A673 (cell line): ENCODE measurements around the gene SMAD6. TPM values are rescaled to one million over a fixed set of nuclear protein-coding genes. Genes with fewer than 3 reads are reported as not detected.
A peak's percentile ranks its signal among the peaks of the same experiment; 100 is the strongest.

Source experiments
- BruUV-seq: library from RNA; stranded (reverse); fragments of 400-500 nt; replicated peaks from 2 replicates; lab custom pipeline; 2021; lab: Mats Ljungman, UMichigan
- CTCF ChIA-PET: fragments of 300-600 bp; sonication (Branson Sonifier 250); formaldehyde crosslinking; loops from one replicate; lab custom pipeline; 2022; ENCODE audit warnings: antibody characterized with exemption; lab: Charles Lee
- POLR2A ChIA-PET: fragments of 300-600 bp; sonication (Branson Sonifier 250); formaldehyde crosslinking; loops from one replicate; lab custom pipeline; 2022; ENCODE audit warnings: antibody characterized with exemption; ENCODE audit not compliant: low non-redundant PET; lab: Charles Lee
- DNase-seq: peaks from one replicate; pipeline ENCODE4 v3.0.0-alpha.2; 2015; ENCODE audit warnings: low spot score
- H3K27ac ChIP-seq: fragments of 200-600 bp; sonication (generic); 2 replicates; pipeline ENCODE4 v1.5.1; 2016; ENCODE audit warnings: mixed run types, low read depth, mild to moderate bottlenecking, mixed read lengths, antibody characterized with exemption, low read length; ENCODE audit not compliant: poor library complexity, severe bottlenecking
- H3K27me3 ChIP-seq: fragments of 200-600 bp; sonication (generic); replicated peaks from 2 replicates; pipeline ENCODE4 v1.6.1; 2017; ENCODE audit warnings: mixed run types, low read depth, mild to moderate bottlenecking, mixed read lengths, antibody characterized with exemption, low read length; ENCODE audit not compliant: insufficient read depth, poor library complexity
- H3K36me3 ChIP-seq: fragments of 200-600 bp; sonication (generic); 2 replicates; pipeline ENCODE4 v1.6.1; 2016; ENCODE audit warnings: mixed run types, mild to moderate bottlenecking, mixed read lengths, antibody characterized with exemption, low read length; ENCODE audit not compliant: insufficient read depth, poor library complexity, severe bottlenecking
- H3K4me1 ChIP-seq: fragments of 200-600 bp; sonication (generic); 2 replicates; pipeline ENCODE4 v1.6.1; 2017; ENCODE audit warnings: mixed run types, mild to moderate bottlenecking, mixed read lengths, antibody characterized with exemption, low read length; ENCODE audit not compliant: insufficient read depth, poor library complexity, severe bottlenecking
- H3K4me3 ChIP-seq: fragments of 200-600 bp; sonication (generic); 2 replicates; pipeline ENCODE4 v1.5.1; 2016; ENCODE audit warnings: low read depth, mixed run types, mild to moderate bottlenecking, mixed read lengths, low read length; ENCODE audit not compliant: poor library complexity, severe bottlenecking
- H3K9me3 ChIP-seq: fragments of 200-600 bp; sonication (generic); 2 replicates; pipeline ENCODE4 v1.6.1; 2016; ENCODE audit warnings: mixed run types, low read depth, mild to moderate bottlenecking, mixed read lengths, antibody characterized with exemption, low read length; ENCODE audit not compliant: poor library complexity, severe bottlenecking
- EZH2 ChIP-seq: fragments of 200-600 bp; sonication (generic); IDR thresholded peaks from 2 replicates; pipeline ENCODE4 v1.6.1; 2017; ENCODE audit warnings: borderline replicate concordance, low read depth, mild to moderate bottlenecking, mixed read lengths, antibody characterized with exemption, low read length; ENCODE audit not compliant: poor library complexity, severe bottlenecking
- intact Hi-C: fragments of 100-400 bp; cut with micrococcal nuclease; formaldehyde crosslinking; loops from one replicate; pipeline ENCODE4 v1.10.0; 2022; ENCODE audit not compliant: unreplicated experiment
- total RNA-seq: library from RNA; stranded (reverse); gene quantifications from 2 replicates; pipeline ENCODE4 v1.2.3, GENCODE V29; 2021
- TF ChIP-seq, protein P1 (sequence below): fragments of 300-800, 200-600 bp; sonication (generic); conservative IDR thresholded peaks from 2 replicates; pipeline ENCODE4 v1.5.1; 2017; ENCODE audit warnings: low read depth, mild to moderate bottlenecking, antibody characterized with exemption, low read length, moderate library complexity, mixed read lengths

The SMAD6 gene
- total RNA-seq, 1 experiment from 2014 or later = 63.9 TPM

GRCh38 chr15:66733976-66734375 lies 31.9 kb downstream of the SMAD6 start:
- peaks cover 16% of the 10 kb centered on the region for H3K4me1 ChIP-seq
- no peak overlapping the region for H3K4me3 ChIP-seq
- no peak for DNase-seq
- BruUV-seq = no TSS peak
- H3K9me3 ChIP-seq = no peaks in the 10 kb centered on the region
- ChIA-PET POLR2A (no interaction called here), CTCF (no interaction called here)
- peaks cover 6% of the 10 kb centered on the region for H3K36me3 ChIP-seq
- H3K27ac ChIP-seq = no peak overlapping the region
- intact Hi-C loops = no loop called here
- TF ChIP-seq, protein P1, sequence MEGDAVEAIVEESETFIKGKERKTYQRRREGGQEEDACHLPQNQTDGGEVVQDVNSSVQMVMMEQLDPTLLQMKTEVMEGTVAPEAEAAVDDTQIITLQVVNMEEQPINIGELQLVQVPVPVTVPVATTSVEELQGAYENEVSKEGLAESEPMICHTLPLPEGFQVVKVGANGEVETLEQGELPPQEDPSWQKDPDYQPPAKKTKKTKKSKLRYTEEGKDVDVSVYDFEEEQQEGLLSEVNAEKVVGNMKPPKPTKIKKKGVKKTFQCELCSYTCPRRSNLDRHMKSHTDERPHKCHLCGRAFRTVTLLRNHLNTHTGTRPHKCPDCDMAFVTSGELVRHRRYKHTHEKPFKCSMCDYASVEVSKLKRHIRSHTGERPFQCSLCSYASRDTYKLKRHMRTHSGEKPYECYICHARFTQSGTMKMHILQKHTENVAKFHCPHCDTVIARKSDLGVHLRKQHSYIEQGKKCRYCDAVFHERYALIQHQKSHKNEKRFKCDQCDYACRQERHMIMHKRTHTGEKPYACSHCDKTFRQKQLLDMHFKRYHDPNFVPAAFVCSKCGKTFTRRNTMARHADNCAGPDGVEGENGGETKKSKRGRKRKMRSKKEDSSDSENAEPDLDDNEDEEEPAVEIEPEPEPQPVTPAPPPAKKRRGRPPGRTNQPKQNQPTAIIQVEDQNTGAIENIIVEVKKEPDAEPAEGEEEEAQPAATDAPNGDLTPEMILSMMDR = no peak
- no peak for TF ChIP-seq EZH2
- no peaks in the 10 kb centered on the region for H3K27me3 ChIP-seq

DNA sequence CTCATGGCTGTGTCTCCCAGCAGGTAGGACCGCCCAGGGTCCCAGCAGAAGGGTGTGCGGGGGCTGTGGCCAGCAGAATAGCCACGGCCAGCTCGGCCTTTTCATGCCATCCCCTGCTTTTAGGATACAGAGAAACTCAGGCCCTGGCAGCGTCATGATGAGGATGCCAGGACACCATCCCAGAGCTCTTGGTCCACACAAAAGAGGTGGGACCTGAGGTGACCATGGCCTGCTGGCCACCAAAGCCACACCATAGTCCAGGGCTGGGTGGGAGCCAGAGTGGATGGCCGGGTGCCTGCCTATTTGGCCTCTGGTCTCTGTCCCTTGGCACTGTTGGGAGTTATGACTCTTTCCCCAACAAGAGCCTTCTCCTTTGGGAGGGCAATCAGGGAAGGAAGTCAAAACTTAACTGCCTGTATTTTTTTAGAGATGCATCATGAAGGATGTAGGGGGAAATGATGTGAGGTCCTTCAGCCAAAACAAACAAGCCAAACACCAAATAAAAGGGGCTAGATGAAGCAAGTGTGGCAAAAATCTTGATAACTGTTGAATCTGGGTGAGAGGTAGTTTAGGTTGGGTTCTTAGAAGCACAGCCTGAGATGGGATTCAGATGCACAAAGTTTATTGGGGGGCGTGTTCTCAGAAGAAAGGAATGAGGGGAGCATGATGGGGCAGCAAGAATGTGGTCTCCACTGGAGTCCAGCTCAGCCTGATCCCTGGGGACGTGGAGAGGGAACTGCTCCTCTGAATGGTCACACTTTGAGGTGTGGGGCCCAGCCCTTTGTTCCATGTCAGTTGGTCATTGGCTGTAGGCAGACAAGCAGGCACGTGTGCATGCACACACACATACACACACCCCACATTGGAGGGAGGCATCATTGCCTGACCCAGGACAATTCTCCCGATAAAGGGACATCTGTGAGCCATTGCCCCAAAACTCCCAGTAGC lies 33.2 kb downstream of the SMAD6 start:
- intact Hi-C loops = no loop called here
- BruUV-seq = no TSS peak
- no peaks in the 10 kb centered on the region for H3K9me3 ChIP-seq
- H3K27ac ChIP-seq = no peak overlapping the region
- no peaks in the 10 kb centered on the region for H3K27me3 ChIP-seq
- POLR2A ChIA-PET = no interaction called here
- peaks cover 9% of the 10 kb centered on the region for H3K4me1 ChIP-seq
- H3K36me3 ChIP-seq = peaks cover 2% of the 10 kb centered on the region
- TF ChIP-seq, protein P1 = no peak
- TF ChIP-seq EZH2 = no peak
- H3K4me3 ChIP-seq = no peak overlapping the region
- no peak for DNase-seq
- CTCF ChIA-PET = no interaction called here

DNA sequence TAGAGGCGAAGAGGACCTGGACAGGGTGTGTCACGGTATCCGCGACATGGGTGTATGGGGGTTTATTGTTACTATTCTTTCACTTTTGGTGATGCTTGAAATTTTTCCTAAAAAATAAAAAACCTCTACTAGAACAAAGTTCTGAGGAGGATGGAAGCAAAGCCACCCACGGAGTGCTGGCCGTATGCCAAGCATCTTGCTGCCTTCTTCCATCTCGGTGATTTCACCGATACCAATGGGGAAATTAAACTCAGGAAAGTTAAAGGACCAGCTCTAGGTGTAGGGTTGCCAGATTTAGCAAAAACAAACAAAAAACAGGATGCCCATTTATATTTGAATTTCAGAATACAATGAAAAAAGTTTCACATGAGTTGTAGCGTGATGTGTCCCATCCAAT lies 33.9 kb downstream of the SMAD6 start:
- BruUV-seq = no TSS peak
- Histone ChIP-seq H3K4me3 (no peak overlapping the region), H3K27me3 (no peaks in the 10 kb centered on the region), H3K4me1 (peaks cover 9% of the 10 kb centered on the region), H3K27ac (no peak overlapping the region), H3K9me3 (no peaks in the 10 kb centered on the region), H3K36me3 (peaks cover 2% of the 10 kb centered on the region)
- intact Hi-C loops = no loop called here
- CTCF ChIA-PET = no interaction called here
- TF ChIP-seq, protein P1 = no peak
- no peak for TF ChIP-seq EZH2
- DNase-seq = peak; percentile 59
- POLR2A ChIA-PET = no interaction called here
